ENCODE data around the gene RNF220.

GRCh38 chr1:44536357-44537209, 131.5 kb downstream of the RNF220 start:
- TF ChIP-seq FOXP2 (optimal IDR thresholded peaks at IDR 0.05; ENCODE audit: control extremely low read depth, extremely low read length, insufficient read depth) (no peak), POLR2AphosphoS5 (IDR thresholded peaks at IDR 0.05; ENCODE audit: borderline replicate concordance, low read depth, low read length) (no peak), EZH2 (IDR thresholded peaks at IDR 0.05) (no peak)

Data from SK-N-MC (cell line).